NB4 (cell line): ENCODE measurements around the gene TAB2.

Source experiments
- CTCF ChIP-seq: IDR thresholded peaks from one replicate; pipeline ENCODE4 v1.5.1; 2012; ENCODE audit warnings: low read depth, low read length
- MAX ChIP-seq: IDR thresholded peaks from 2 replicates; pipeline ENCODE4 v1.6.1; 2011; ENCODE audit warnings: low read depth, low read length
- MYC ChIP-seq: IDR thresholded peaks from 2 replicates; pipeline ENCODE4 v1.6.1; 2011; ENCODE audit warnings: low read depth, low read length
- POLR2A ChIP-seq: IDR thresholded peaks from 2 replicates; pipeline ENCODE4 v1.6.1; 2011; ENCODE audit warnings: mild to moderate bottlenecking; ENCODE audit not compliant: insufficient read length; ENCODE audit errors: extremely low read depth

GRCh38 chr6:149311766-149312165, 5.7 kb upstream of the TAB2 start:
- TF ChIP-seq CTCF (no peak), POLR2A (no peak), MYC (no peak), MAX (no peak)
